Lung microvascular endothelial cell (primary cell): ENCODE measurements around the gene CELSR2. TPM values are rescaled to one million over a fixed set of nuclear protein-coding genes. Genes with fewer than 3 reads are reported as not detected.

Experiments used
- DNase-seq, 2 donors: peaks; one replicate each; pipeline versions ENCODE4 v3.0.0 to v3.0.0-alpha.2; 2010; ENCODE audit warnings: low read depth in 2 of 2
- total RNA-seq: library from RNA; depleted of rRNA; stranded (reverse); fragments of >200 nt; gene quantifications from 2 replicates; pipeline ENCODE4 v1.2.1, GENCODE V29; 2014

The CELSR2 gene
- total RNA-seq, 1 donor from 2014 or later: 0.79 TPM

GRCh38 chr1:109264379-109264755 is 15.0 kb downstream of the CELSR2 start:
- DNase-seq: no peak

GRCh38 chr1:109265016-109265415 is 15.7 kb downstream of the CELSR2 start:
- no peak for DNase-seq

- DNase-seq: no peak
Measured at GRCh38 chr1:109265741-109266330, 16.5 kb downstream of the CELSR2 start.

- no peak for DNase-seq
Measured at GRCh38 chr1:109266965-109267364, 17.6 kb downstream of the CELSR2 start.

- DNase-seq: no peak
Measured at GRCh38 chr1:109267743-109268300, 18.5 kb downstream of the CELSR2 start.

- DNase-seq: no peak
Measured at GRCh38 chr1:109268431-109269211, 19.3 kb downstream of the CELSR2 start.

- DNase-seq: no peak
Measured at GRCh38 chr1:109269212-109269980, 20.1 kb downstream of the CELSR2 start.

GRCh38 chr1:109269981-109270622 is 20.8 kb downstream of the CELSR2 start:
- DNase-seq: no peak

GRCh38 chr1:109270623-109271317 is 21.4 kb downstream of the CELSR2 start:
- no peak for DNase-seq

- no peak for DNase-seq
Measured at GRCh38 chr1:109271458-109271857, 22.1 kb downstream of the CELSR2 start.

GRCh38 chr1:109272021-109272799 is 22.9 kb downstream of the CELSR2 start:
- no peak for DNase-seq

GRCh38 chr1:109272831-109273547 is 23.6 kb downstream of the CELSR2 start:
- no peak for DNase-seq

GRCh38 chr1:109273570-109274288 is 24.4 kb downstream of the CELSR2 start:
- no peak for DNase-seq

GRCh38 chr1:109274533-109275476 is 25.5 kb downstream of the CELSR2 start:
- DNase-seq: no peak

- DNase-seq: no peak
Measured at GRCh38 chr1:109275706-109276345, 26.5 kb downstream of the CELSR2 start.

GRCh38 chr1:109277434-109278204 is 28.3 kb downstream of the CELSR2 start:
- DNase-seq: peak; percentile 73
